ENCODE data around the gene SRGAP1. TPM values are rescaled to one million over a fixed set of nuclear protein-coding genes. Genes with fewer than 3 reads are reported as not detected.
"Not testable (repeated sequence)": the region's sequence is repeated elsewhere in the genome, so short reads cannot be mapped to it uniquely, and the experiment has no call there.

Gene SRGAP1
- total RNA-seq, 2 experiments from 2014 or later: 0.02 to 0.21 TPM

DNA sequence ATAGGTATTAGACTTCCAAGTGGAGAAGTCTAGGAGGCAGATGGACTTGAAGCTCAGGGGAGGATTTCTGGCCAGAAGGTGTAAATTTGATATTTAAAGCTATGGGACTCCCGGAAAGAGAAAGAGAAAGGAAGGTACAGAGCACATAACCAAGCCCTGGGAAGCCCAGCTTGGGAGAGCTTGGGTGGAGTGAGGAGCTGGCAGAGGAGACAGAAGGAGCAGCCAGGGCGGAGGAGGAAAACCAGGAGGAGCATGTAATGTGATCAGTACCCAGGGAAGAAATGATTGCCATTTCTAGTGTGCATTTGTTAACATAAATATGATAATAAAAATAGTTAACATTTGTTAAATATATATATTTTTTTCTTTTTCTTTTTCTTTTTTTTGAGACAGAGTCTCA lies 310.2 kb downstream of the SRGAP1 start:
- H3K9me3 Mint-ChIP-seq (ENCODE audit: low read depth): no peaks in the 10 kb centered on the region
- no peak for ATAC-seq
- peaks cover 3% of the 10 kb centered on the region for H3K36me3 Mint-ChIP-seq (ENCODE audit: low read depth)
- H3K27ac Mint-ChIP-seq: no peak overlapping the region
- no peak overlapping the region for H3K4me3 Mint-ChIP-seq
- no peak for DNase-seq
- POLR2A ChIA-PET: no interaction called here
- CTCF ChIA-PET: no interaction called here
- intact Hi-C loops (cut with DNase I, micrococcal nuclease): no loop called here
- H3K4me1 Mint-ChIP-seq: no peaks in the 10 kb centered on the region
- H3K27me3 Mint-ChIP-seq: no peaks in the 10 kb centered on the region

DNA sequence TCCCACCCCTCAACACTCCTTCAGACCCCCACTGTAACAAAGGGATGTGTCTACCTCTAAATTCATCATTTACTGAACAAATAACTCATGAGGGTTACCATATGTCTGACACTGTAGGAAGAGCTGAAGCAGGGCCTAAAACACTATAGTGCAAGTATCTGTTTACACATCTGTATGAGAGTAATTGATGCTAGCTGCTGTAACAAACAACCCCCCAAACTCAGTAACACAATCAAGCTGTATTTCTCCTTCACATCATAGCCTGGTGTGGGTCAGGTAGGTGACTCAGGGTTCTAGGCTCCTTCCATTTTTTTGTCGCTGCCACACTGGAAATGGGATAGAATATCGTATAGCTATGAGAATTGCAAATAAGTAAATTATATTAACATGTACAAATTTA lies 312.6 kb downstream of the SRGAP1 start:
- DNase-seq (no peak), ATAC-seq (no peak)
- CTCF ChIA-PET: interaction anchor here (0.7 kb wide), 1 partner anchor 10 kb away, joined by 4 read pairs; no protein-coding TSS in a partner anchor
- POLR2A ChIA-PET: no interaction called here
- Mint-ChIP-seq H3K36me3 (ENCODE audit: low read depth) (peaks cover 3% of the 10 kb centered on the region), H3K9me3 (ENCODE audit: low read depth) (no peaks in the 10 kb centered on the region), H3K4me3 (no peak overlapping the region), H3K27ac (no peak overlapping the region), H3K4me1 (no peaks in the 10 kb centered on the region), H3K27me3 (no peaks in the 10 kb centered on the region)
- intact Hi-C loops (cut with DNase I, micrococcal nuclease): no loop called here

DNA sequence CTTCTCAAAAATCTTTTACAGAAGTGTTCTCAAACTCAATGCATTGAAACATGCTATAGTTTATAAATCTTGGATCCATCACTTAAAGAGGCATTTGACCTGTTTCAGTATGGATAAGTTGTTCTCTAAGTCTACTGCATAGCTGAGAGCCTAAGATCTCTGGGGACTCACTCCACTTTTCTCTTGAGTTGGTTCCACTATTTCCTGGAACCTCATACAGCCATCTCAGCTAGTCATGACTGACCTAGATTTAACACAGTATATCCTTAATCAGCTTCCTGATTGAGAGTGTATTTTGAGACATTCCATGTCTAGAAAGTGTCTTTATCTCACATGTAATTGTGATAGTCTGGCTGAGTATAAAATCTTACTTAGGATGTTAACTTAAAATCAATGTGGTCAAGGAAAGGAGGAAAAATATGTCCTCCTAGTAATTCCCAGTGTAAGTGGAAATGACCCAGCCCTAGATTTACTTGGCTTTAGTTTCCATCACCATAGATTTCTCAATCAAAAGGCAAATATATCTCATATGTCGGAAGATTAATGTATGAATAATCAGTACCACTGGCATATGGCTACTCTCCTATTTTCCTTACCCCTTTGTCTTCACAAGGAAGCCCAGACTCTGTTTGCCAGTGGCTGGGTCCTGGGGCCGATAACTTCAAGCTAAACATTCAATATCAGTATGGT lies 315.7 kb downstream of the SRGAP1 start:
- intact Hi-C loops (cut with DNase I, micrococcal nuclease): no loop called here
- no peaks in the 10 kb centered on the region for H3K4me1 Mint-ChIP-seq
- no peak overlapping the region for H3K4me3 Mint-ChIP-seq
- peaks cover 4% of the 10 kb centered on the region for H3K9me3 Mint-ChIP-seq (ENCODE audit: low read depth)
- ChIA-PET CTCF (interaction anchor here (0.7 kb wide), 1 partner anchor 740 kb away, joined by 3 read pairs; no protein-coding TSS in a partner anchor), POLR2A (no interaction called here)
- H3K27ac Mint-ChIP-seq: no peak overlapping the region
- DNase-seq (no peak), ATAC-seq (no peak)
- peaks cover 4% of the 10 kb centered on the region for H3K27me3 Mint-ChIP-seq
- H3K36me3 Mint-ChIP-seq (ENCODE audit: low read depth): peaks cover 4% of the 10 kb centered on the region

DNA sequence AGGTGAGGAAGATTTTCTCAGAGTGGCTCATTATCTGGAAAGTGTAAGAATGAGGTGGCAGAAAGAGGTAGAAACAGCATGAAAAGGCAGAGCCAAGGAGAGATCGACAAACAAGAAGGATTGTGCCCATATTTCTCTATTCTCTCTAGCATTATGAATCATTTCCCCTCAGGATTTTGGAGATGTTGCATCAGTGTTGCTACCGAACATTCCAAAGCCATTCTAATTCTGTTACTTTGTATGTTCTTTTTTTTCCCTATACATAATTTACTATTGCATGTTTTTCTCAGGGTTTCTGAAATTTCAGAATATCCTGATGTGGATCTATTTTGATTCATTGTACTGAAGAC lies 316.2 kb downstream of the SRGAP1 start:
- no peaks in the 10 kb centered on the region for H3K4me1 Mint-ChIP-seq
- H3K27ac Mint-ChIP-seq: no peak overlapping the region
- intact Hi-C loops (cut with DNase I, micrococcal nuclease): no loop called here
- H3K9me3 Mint-ChIP-seq (ENCODE audit: low read depth): peaks cover 4% of the 10 kb centered on the region
- peaks cover 4% of the 10 kb centered on the region for H3K27me3 Mint-ChIP-seq
- ChIA-PET CTCF (interaction anchor here (0.6 kb wide), 1 partner anchor 140 kb away, joined by 4 read pairs; no protein-coding TSS in a partner anchor), POLR2A (no interaction called here)
- no peak for ATAC-seq
- no peak overlapping the region for H3K4me3 Mint-ChIP-seq
- peaks cover 4% of the 10 kb centered on the region for H3K36me3 Mint-ChIP-seq (ENCODE audit: low read depth)
- DNase-seq: no peak

DNA sequence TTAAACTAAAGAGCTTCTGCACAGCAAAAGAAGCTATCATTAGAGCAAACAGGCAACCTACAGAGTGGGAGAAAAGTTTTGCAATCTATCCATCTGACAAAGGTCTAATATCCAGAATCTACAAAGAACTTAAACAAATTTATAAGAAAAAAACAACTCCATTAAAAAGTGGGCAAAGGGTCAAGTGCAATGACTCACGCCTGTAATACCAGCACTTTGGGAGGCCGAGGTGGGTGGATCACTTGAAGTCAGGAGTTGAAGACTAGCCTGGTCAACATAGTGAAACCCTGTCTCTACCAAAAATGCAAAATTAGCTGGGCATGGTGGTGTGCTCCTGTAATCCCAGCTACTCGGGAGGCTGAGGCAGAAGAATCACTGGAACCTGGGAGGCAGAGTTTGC lies 322.1 kb downstream of the SRGAP1 start:
- CTCF ChIA-PET: interaction anchor here (0.6 kb wide), 1 partner anchor 1073 kb away, joined by 3 read pairs; no protein-coding TSS in a partner anchor
- H3K4me1 Mint-ChIP-seq; H3K4me3 Mint-ChIP-seq; H3K9me3 Mint-ChIP-seq (ENCODE audit: low read depth); H3K27ac Mint-ChIP-seq; DNase-seq; H3K36me3 Mint-ChIP-seq (ENCODE audit: low read depth); H3K27me3 Mint-ChIP-seq; ATAC-seq; POLR2A ChIA-PET; intact Hi-C loops (cut with DNase I, micrococcal nuclease): not testable (repeated sequence)

DNA sequence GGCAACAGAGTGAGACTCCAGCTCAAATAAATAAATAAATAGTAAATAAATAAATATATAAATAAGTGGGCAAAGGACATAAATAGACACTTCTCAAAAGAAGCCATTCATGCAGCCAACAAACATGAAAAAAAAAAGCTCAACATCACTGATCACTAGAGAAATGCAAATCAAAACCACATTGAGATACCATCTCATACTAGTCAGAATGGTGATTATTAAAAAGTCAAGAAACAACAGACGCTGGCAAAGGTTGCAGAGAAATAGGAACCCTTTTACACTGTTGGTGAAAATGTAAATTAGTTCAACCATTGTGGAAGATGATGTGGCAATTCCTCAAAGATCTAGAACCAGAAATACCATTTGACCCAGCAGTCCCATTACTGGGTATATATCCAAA lies 322.5 kb downstream of the SRGAP1 start:
- H3K36me3 Mint-ChIP-seq (ENCODE audit: low read depth); intact Hi-C loops (cut with DNase I, micrococcal nuclease); H3K9me3 Mint-ChIP-seq (ENCODE audit: low read depth); H3K4me1 Mint-ChIP-seq; ATAC-seq; H3K4me3 Mint-ChIP-seq; H3K27ac Mint-ChIP-seq; POLR2A ChIA-PET; DNase-seq; CTCF ChIA-PET; H3K27me3 Mint-ChIP-seq: not testable (repeated sequence)

DNA sequence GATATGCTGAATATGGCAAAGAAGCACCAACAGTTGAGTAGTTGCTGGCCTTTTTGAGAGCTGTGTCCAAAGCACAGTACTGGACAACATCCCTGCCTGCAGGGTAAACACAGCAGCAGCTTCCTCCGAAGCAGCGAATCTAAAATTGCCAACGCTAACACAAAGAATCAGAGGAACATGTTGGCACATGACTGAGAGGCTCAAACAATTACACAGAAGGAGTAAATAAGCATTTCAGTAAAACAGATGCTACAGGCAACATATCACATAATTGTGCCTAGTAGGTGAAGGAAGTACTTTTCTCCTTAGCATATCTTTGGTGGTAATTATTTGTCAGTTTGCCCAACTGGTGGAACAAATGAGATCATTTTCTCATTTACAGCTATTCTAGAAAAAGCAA lies 325.5 kb downstream of the SRGAP1 start:
- CTCF ChIA-PET: no interaction called here
- Mint-ChIP-seq H3K4me1 (no peaks in the 10 kb centered on the region), H3K27me3 (no peaks in the 10 kb centered on the region), H3K36me3 (ENCODE audit: low read depth) (no peaks in the 10 kb centered on the region), H3K9me3 (ENCODE audit: low read depth) (no peaks in the 10 kb centered on the region), H3K4me3 (no peak overlapping the region), H3K27ac (no peak overlapping the region)
- POLR2A ChIA-PET: no interaction called here
- intact Hi-C loops (cut with DNase I, micrococcal nuclease): no loop called here
- no peak for DNase-seq
- ATAC-seq: no peak

DNA sequence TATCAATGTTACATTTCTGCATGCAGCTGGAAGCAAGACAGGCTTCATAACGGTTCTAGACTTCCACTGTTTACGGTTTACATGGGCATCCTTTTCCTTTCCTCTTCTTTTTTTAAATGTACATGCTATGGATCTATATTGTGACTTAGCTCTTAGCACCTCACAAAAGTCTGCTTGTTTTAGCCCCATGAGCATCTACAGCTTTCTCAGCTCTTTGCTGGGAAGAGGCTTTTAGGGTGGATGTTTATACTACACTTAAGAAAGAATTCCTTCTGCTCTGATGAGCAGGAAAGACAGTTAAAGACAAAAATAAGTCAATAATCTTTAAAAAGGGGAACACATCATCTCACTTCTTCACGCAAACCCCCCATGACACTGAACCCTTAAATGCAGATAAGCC lies 326.2 kb downstream of the SRGAP1 start:
- CTCF ChIA-PET: interaction anchor here (0.6 kb wide), 1 partner anchor 48 kb away, joined by 3 read pairs; no protein-coding TSS in a partner anchor
- no peaks in the 10 kb centered on the region for H3K27me3 Mint-ChIP-seq

DNA sequence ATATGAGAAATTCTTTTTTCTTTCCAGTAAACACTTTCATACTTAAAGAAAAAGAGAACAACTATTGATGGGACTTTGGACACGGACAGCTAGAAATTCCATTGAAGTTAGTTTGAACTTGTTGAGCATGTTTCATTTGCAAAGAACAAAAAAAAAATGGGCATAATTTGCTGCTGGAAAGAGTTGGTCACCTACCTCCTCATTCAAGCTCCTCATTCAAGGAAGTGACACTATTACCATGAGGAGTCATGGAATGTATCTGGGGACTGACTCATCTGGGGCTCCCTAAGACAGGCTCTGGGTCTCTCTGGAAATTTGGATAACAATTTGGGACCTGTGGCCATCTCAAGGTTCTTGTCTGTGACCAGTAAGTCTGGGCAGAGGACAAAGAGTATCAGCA lies 327.2 kb downstream of the SRGAP1 start:
- H3K27ac Mint-ChIP-seq: no peak overlapping the region
- ATAC-seq (no peak), DNase-seq (no peak)
- POLR2A ChIA-PET: interaction anchor here (0.6 kb wide), 1 partner anchor 9 kb away, joined by 6 read pairs; no protein-coding TSS in a partner anchor
- intact Hi-C loops (cut with DNase I, micrococcal nuclease): no loop called here
- no peaks in the 10 kb centered on the region for H3K4me1 Mint-ChIP-seq
- H3K36me3 Mint-ChIP-seq (ENCODE audit: low read depth): no peaks in the 10 kb centered on the region
- CTCF ChIA-PET: interaction anchor here (0.7 kb wide), 2 partner anchors 14 to 21 kb away, joined by 3 read pairs; no protein-coding TSS in a partner anchor
- H3K27me3 Mint-ChIP-seq: no peaks in the 10 kb centered on the region
- no peaks in the 10 kb centered on the region for H3K9me3 Mint-ChIP-seq (ENCODE audit: low read depth)
- H3K4me3 Mint-ChIP-seq: no peak overlapping the region

More for the DNA sequence above, 326.2 kb downstream of the SRGAP1 start:
- Mint-ChIP-seq H3K4me3 (no peak overlapping the region), H3K27ac (no peak overlapping the region), H3K36me3 (ENCODE audit: low read depth) (no peaks in the 10 kb centered on the region), H3K4me1 (no peaks in the 10 kb centered on the region), H3K9me3 (ENCODE audit: low read depth) (no peaks in the 10 kb centered on the region)
- POLR2A ChIA-PET: no interaction called here
- no peak for ATAC-seq
- no peak for DNase-seq
- intact Hi-C loops (cut with DNase I, micrococcal nuclease): no loop called here

DNA sequence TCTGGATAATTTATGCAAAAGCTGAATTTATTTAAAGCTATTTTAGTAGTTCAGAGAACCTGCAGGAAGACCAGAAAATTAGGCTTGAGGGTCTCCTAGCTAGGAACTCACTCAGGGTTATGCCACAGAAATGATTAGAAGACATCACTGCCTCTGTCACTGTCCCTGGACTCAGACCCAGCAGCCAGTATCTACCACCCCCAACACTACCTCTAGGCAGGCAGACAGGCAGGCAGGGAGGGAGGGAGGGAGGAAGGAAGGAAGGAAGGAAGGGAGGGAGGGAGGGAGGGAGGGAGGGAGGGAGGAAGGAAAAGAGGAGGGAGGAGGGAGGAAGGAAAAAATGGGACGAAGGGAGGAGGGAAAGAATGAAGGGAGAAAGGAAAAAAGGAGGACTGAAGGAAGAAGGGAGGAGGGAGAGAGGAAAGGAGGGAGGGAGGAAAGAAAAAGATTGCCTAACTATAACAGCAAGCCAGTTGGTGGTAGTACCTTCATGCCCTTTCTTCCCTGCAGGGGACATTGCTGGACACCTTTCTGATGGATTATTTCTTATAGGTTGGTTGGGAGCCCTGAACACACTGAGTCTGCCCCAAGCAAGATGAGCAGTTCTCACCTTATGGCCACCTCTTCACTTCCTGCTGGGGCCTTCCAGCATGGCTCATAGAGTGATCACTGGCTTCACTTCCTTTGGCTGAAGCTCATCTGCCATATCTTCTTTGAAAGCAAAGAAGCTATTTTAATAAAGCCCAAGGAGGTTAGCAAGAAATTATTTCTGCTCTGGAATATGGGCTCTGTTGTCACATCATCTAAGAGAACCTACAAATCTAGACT lies 327.9 kb downstream of the SRGAP1 start:
- POLR2A ChIA-PET: interaction anchor here (0.6 kb wide), 1 partner anchor 8 kb away, joined by 6 read pairs; no protein-coding TSS in a partner anchor
- H3K4me1 Mint-ChIP-seq: no peaks in the 10 kb centered on the region
- ATAC-seq: peak; percentile 42

DNA sequence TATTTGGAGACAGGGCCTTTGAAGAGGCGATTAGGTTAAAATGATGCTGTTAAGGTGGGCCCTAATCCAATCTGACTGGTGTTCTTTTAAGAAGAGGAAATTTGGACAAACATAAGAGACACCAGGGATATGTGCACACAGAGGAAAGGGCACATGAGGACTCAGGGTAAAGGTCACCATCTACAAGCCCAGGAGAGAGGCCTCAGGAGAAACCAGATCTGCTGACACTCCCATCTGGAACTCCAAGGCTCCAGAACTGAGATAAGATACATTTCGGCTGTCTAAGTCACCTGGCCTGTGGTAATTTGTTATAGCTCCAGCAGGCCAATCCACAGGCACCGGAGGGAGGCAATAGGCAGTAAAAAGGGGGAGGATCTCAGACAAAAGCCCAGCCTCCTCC lies 329.0 kb downstream of the SRGAP1 start:
- no peaks in the 10 kb centered on the region for H3K9me3 Mint-ChIP-seq (ENCODE audit: low read depth)
- intact Hi-C loops (cut with DNase I, micrococcal nuclease): no loop called here
- DNase-seq (no peak), ATAC-seq (no peak)
- no peak overlapping the region for H3K4me3 Mint-ChIP-seq
- H3K27me3 Mint-ChIP-seq: no peaks in the 10 kb centered on the region
- no peaks in the 10 kb centered on the region for H3K4me1 Mint-ChIP-seq
- no peaks in the 10 kb centered on the region for H3K36me3 Mint-ChIP-seq (ENCODE audit: low read depth)
- no peak overlapping the region for H3K27ac Mint-ChIP-seq
- POLR2A ChIA-PET: no interaction called here
- CTCF ChIA-PET: no interaction called here

More for the DNA sequence above, 327.9 kb downstream of the SRGAP1 start:
- no peaks in the 10 kb centered on the region for H3K9me3 Mint-ChIP-seq (ENCODE audit: low read depth)
- peak; percentile 8 for DNase-seq
- CTCF ChIA-PET: interaction anchor here (0.7 kb wide), 2 partner anchors 15 to 21 kb away, joined by 3 read pairs; no protein-coding TSS in a partner anchor
- intact Hi-C loops (cut with DNase I, micrococcal nuclease): no loop called here
- no peak overlapping the region for H3K27ac Mint-ChIP-seq
- H3K27me3 Mint-ChIP-seq: no peaks in the 10 kb centered on the region
- H3K36me3 Mint-ChIP-seq (ENCODE audit: low read depth): no peaks in the 10 kb centered on the region
- no peak overlapping the region for H3K4me3 Mint-ChIP-seq

Data from activated CD4-positive, alpha-beta T cell treated with anti-CD3 and anti-CD28 coated beads for 36 hours (primary cell).